K562 (cell line): ENCODE data around the gene PLD6. TPM values are rescaled to one million over a fixed set of nuclear protein-coding genes. Genes with fewer than 3 reads are reported as not detected.

ENCODE experiments used
- ATAC-seq: fragments of 200-7000 bp; cut with Tn5 transposase; 3 replicates; pipeline ENCODE4 v1.9.1; 2020; ENCODE audit warnings: moderate library complexity
- BruUV-seq: library from RNA; stranded (reverse); fragments of 400-500 nt; replicated peaks from 2 replicates; lab custom pipeline; 2021; lab: Mats Ljungman, UMichigan
- CTCF ChIA-PET: fragments of 300-600 bp; formaldehyde crosslinking; extraction: SDS; loops from one replicate; lab custom pipeline; 2021; ENCODE audit warnings: low intra/inter-chr PET ratio; lab: Yijun Ruan, JAX
- POLR2A ChIA-PET: fragments of 300-600, 350-650 bp; sonication (Branson Sonifier 250); formaldehyde crosslinking; extraction: SDS; loops from one replicate; lab custom pipeline; 2021; ENCODE audit warnings: antibody characterized with exemption, inconsistent platforms; lab: Yijun Ruan, JAX
- DNase-seq, 4 experiments: peaks; one replicate each; pipeline versions ENCODE4 v3.0.0 to v3.0.0-alpha.2; 2011 to 2018; ENCODE audit warnings: low spot score in 3 of 4, mixed read lengths in 3 of 4; ENCODE audit errors: extremely low read depth in 1 of 4
- FAIRE-seq: peaks from 2 replicates; lab custom pipeline; 2011; peaks lifted over from hg19 to GRCh38; lab: Jason Lieb, UNC
- H2AFZ ChIP-seq: 2 replicates; pipeline ENCODE4 v1.6.0; 2011; ENCODE audit warnings: low read depth, low read length, control low read depth, inconsistent platforms
- H3K27ac ChIP-seq: fragments of 200-600 bp; 3 replicates; pipeline ENCODE4 v1.8.0; 2011; ENCODE audit warnings: low read depth, mild to moderate bottlenecking, control low read depth, inconsistent platforms, low read length, moderate library complexity, mixed read lengths; ENCODE audit errors: extremely low read depth
- H3K27me3 ChIP-seq, 2 experiments: fragments of 300-600 bp in 1 of 2; 2 replicates in 1 of 2; 3 replicates in 1 of 2; pipeline versions ENCODE4 v1.6.0 to v1.8.0; 2011; ENCODE audit warnings: inconsistent platforms in 2 of 2, low read length in 2 of 2, mild to moderate bottlenecking in 1 of 2, mixed read lengths in 1 of 2, moderate library complexity in 1 of 2; ENCODE audit not compliant: control insufficient read depth in 2 of 2, insufficient read depth in 2 of 2
- H3K36me3 ChIP-seq: fragments of 300-600 bp; 3 replicates; pipeline ENCODE4 v1.8.0; 2011; ENCODE audit warnings: mild to moderate bottlenecking, low read length, inconsistent platforms; ENCODE audit not compliant: control insufficient read depth, insufficient read depth
- H3K4me1 ChIP-seq, 2 experiments: fragments of 200-600 bp in 1 of 2; replicated peaks in 1 of 2; 2 replicates in 1 of 2; 3 replicates in 1 of 2; pipeline versions ENCODE4 v1.5.1 to v1.8.0; 2011; ENCODE audit warnings: inconsistent platforms in 2 of 2, low read length in 2 of 2, mild to moderate bottlenecking in 1 of 2, mixed read lengths in 1 of 2, moderate library complexity in 1 of 2; ENCODE audit not compliant: control insufficient read depth in 2 of 2, insufficient read depth in 2 of 2
- H3K4me2 ChIP-seq: 2 replicates; pipeline ENCODE4 v1.6.1; 2011; ENCODE audit warnings: low read length, control low read depth, inconsistent platforms, mixed read lengths; ENCODE audit not compliant: insufficient read depth
- H3K4me3 ChIP-seq: fragments of 200-600 bp; sonication (generic), shearing (Covaris generic); 2 replicates; pipeline ENCODE4 v1.5.1; 2016; ENCODE audit warnings: control low read depth, inconsistent platforms
- H3K79me2 ChIP-seq: fragments of 200-600 bp; 3 replicates; pipeline ENCODE4 v1.8.0; 2011; ENCODE audit warnings: low read length, inconsistent platforms; ENCODE audit not compliant: control insufficient read depth, insufficient read depth
- H3K9ac ChIP-seq, 2 experiments: 2 replicates each; pipeline versions ENCODE4 v1.6.0 to v1.6.1; 2011; ENCODE audit warnings: low read depth in 2 of 2, low read length in 2 of 2, control low read depth in 1 of 2, inconsistent platforms in 1 of 2, mild to moderate bottlenecking in 1 of 2, mixed read lengths in 1 of 2; ENCODE audit not compliant: insufficient read depth in 1 of 2
- H3K9me1 ChIP-seq: one replicate; pipeline ENCODE4 v1.6.0; 2011; ENCODE audit warnings: inconsistent platforms, mild to moderate bottlenecking, low read length, moderate library complexity; ENCODE audit not compliant: control insufficient read depth, insufficient read depth
- H3K9me3 ChIP-seq: replicated peaks from 2 replicates; pipeline ENCODE4 v1.5.1; 2011; ENCODE audit warnings: low read depth, low read length, inconsistent platforms; ENCODE audit not compliant: control insufficient read depth, insufficient read depth
- H4K20me1 ChIP-seq: replicated peaks from 2 replicates; pipeline ENCODE4 v1.6.1; 2011; ENCODE audit warnings: low read length, inconsistent platforms, mixed read lengths; ENCODE audit not compliant: control insufficient read depth, insufficient read depth
- C11orf30 ChIP-seq: fragments of 450-650 bp; IDR thresholded peaks from 2 replicates; pipeline ENCODE4 v1.6.1; 2016; ENCODE audit warnings: low read depth, mild to moderate bottlenecking
- HNRNPH1 ChIP-seq: fragments of 200-400 bp; formaldehyde crosslinking; optimal IDR thresholded peaks from 2 replicates; pipeline ENCODE3; 2017; ENCODE audit warnings: low read depth, mild to moderate bottlenecking, low read length, moderate library complexity
- SNAPC5 ChIP-seq: fragments of 250-450 bp; sonication (Bioruptor Pico); IDR thresholded peaks from 2 replicates; pipeline ENCODE4 v1.8.0; 2021; ENCODE audit warnings: moderate library complexity, mild to moderate bottlenecking, inconsistent platforms
- ZNF407 ChIP-seq: fragments of 450-650 bp; IDR thresholded peaks from 2 replicates; pipeline ENCODE4 v1.6.1; 2016; ENCODE audit warnings: low read depth
- ZNF609 ChIP-seq: sonication (generic); formaldehyde crosslinking; IDR thresholded peaks from 2 replicates; pipeline ENCODE4 v1.8.1; 2023; ENCODE audit warnings: missing genetic modification reagents, mild to moderate bottlenecking, borderline replicate concordance
- WGBS: fragments of 100-300 bp; shearing (Covaris generic); methylation state at CpG from one replicate; pipeline ENCODE4 v1.1.6; 2016; ENCODE audit warnings: low coverage, mixed read lengths; ENCODE audit not compliant: insufficient coverage; ENCODE audit errors: missing lambda C conversion rate; 5-methylcytosine and 5-hydroxymethylcytosine counted together
- in situ Hi-C: fragments of 300-500 bp; cut with MboI; formaldehyde crosslinking; loops from 4 replicates; pipeline ENCODE4 v1.15.0; 2018; ENCODE audit warnings: inconsistent platforms, mixed read lengths
- intact Hi-C: fragments of 100-400 bp; cut with micrococcal nuclease; formaldehyde crosslinking; loops from 2 replicates; pipeline ENCODE4 v1.14.2; 2022
- polyA plus RNA-seq, 8 experiments: library from polyadenylated mRNA; depleted of rRNA in 4 of 8; stranded (reverse) in 5 of 8; unstranded in 3 of 8; fragments of >200 nt; fragmentation: Nextera tagmentation in 2 of 8; fragmentation: Illumina TruSeq in 1 of 8; extraction: Ambion mirVana in 2 of 8; extraction: Trizol in 1 of 8; gene quantifications; 2 replicates each; pipeline versions ENCODE4 v1.2.1 to v1.2.3, GENCODE V29; 2011 to 2014; ENCODE audit warnings: inconsistent platforms in 1 of 8, missing spikeins in 1 of 8
- total RNA-seq, 7 experiments: library from RNA; depleted of rRNA in 6 of 7; stranded (reverse); fragments of >200 nt in 6 of 7; fragmentation: Illumina TruSeq in 2 of 7; extraction: Trizol in 2 of 7; gene quantifications; 2 replicates each; pipeline versions ENCODE4 v1.2.1 to v1.2.3, GENCODE V29; 2011 to 2021; ENCODE audit warnings: low replicate concordance in 1 of 7
- TF ChIP-seq, protein P1 (sequence below): IDR thresholded peaks from 2 replicates; pipeline ENCODE4 v1.6.1; 2011; ENCODE audit warnings: borderline replicate concordance, low read depth, mild to moderate bottlenecking, moderate library complexity, low read length; ENCODE audit not compliant: insufficient read depth, poor library complexity, severe bottlenecking

Gene PLD6
- total and polyA plus RNA-seq, 9 of the 15 experiments (the other 6 are each of a cell fraction or from before 2014, with no cell fraction given): 3.6 to 15.6 (median 10.0) TPM

DNA sequence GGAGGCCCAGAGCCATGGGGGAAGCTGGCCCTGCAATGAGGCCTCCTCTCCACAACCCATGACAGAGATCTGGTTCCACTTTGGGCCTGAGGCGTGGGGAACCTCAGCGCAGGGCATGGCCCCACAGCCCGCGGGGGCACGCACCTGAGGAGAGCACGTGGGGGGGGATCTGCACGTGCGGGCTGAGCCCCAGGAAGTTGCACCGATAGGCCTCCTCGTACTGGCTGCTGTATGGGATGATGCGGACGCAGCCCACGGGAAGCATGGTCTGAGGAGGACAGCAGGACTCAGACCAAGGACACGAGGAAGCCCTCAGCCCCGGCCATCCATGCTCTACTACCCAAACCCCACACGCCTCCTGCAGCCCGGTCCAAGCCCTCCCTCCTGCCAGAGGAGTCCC, 10.1 kb upstream of the PLD6 start:
- Histone ChIP-seq H3K9ac (no peak overlapping the region; a peak in 1 of 4 replicates), H3K27ac (no peak overlapping the region), H3K79me2 (no peaks in the 10 kb centered on the region), H4K20me1 (no peaks in the 10 kb centered on the region; the same call in 1 of the 2 replicates), H3K9me3 (no peaks in the 10 kb centered on the region), H3K9me1 (no peaks in the 10 kb centered on the region), H2AFZ (no peak overlapping the region), H3K27me3 (no peaks in the 10 kb centered on the region), H3K4me2 (no peak overlapping the region), H3K36me3 (peaks cover 76% of the 10 kb centered on the region; the same call in 2 of the 3 replicates), H3K4me3 (no peak overlapping the region), H3K4me1 (peaks cover 0 to 11% of the 10 kb centered on the region in 2 experiments; a peak in 2 of 5 replicates)
- WGBS: 98% methylated on average over 8 of the region's 17 CpGs
- DNase-seq (no peak), FAIRE-seq (no peak), ATAC-seq (no peak)
- BruUV-seq: no TSS peak
- ChIA-PET CTCF (no interaction called here), POLR2A (no interaction called here)
- intact Hi-C loops (no loop called here), in situ Hi-C loops (no loop called here)
- no peak for TF ChIP-seq ZNF407
- TF ChIP-seq, protein P1, sequence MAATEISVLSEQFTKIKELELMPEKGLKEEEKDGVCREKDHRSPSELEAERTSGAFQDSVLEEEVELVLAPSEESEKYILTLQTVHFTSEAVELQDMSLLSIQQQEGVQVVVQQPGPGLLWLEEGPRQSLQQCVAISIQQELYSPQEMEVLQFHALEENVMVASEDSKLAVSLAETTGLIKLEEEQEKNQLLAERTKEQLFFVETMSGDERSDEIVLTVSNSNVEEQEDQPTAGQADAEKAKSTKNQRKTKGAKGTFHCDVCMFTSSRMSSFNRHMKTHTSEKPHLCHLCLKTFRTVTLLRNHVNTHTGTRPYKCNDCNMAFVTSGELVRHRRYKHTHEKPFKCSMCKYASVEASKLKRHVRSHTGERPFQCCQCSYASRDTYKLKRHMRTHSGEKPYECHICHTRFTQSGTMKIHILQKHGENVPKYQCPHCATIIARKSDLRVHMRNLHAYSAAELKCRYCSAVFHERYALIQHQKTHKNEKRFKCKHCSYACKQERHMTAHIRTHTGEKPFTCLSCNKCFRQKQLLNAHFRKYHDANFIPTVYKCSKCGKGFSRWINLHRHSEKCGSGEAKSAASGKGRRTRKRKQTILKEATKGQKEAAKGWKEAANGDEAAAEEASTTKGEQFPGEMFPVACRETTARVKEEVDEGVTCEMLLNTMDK: no peak
- no peak for TF ChIP-seq SNAPC5 (CRISPR knock-in tag)
- no peak for TF ChIP-seq C11orf30
- no peak for TF ChIP-seq ZNF609
- no peak for TF ChIP-seq HNRNPH1
